GM12878 (cell line): ENCODE measurements around the gene ATAD3A. TPM values are rescaled to one million over a fixed set of nuclear protein-coding genes. Genes with fewer than 3 reads are reported as not detected.

Source experiments
- ATAC-seq: fragments of 200-7000 bp; cut with Tn5 transposase; 3 replicates; pipeline ENCODE4 v1.9.1; 2020; ENCODE audit warnings: mild to moderate bottlenecking, moderate library complexity
- BruUV-seq: library from RNA; stranded (reverse); fragments of 400-500 nt; replicated peaks from 2 replicates; lab custom pipeline; 2021; lab: Mats Ljungman, UMichigan
- CTCF ChIA-PET: fragments of 300-600 bp; sonication (Branson Sonifier 250); formaldehyde crosslinking; extraction: SDS; loops from one replicate; lab custom pipeline; 2021; ENCODE audit warnings: inconsistent platforms; lab: Yijun Ruan, JAX
- POLR2A ChIA-PET: fragments of 350-600 bp; formaldehyde crosslinking; extraction: SDS; loops from one replicate; lab custom pipeline; 2021; ENCODE audit warnings: inconsistent platforms; lab: Charles Lee
- RAD21 ChIA-PET: fragments of 300-600 bp; sonication (Branson Sonifier 250); formaldehyde crosslinking; loops from one replicate; lab custom pipeline; 2023; ENCODE audit warnings: antibody characterized with exemption; ENCODE audit not compliant: unreplicated experiment; lab: Charles Lee
- SMC1A ChIA-PET: fragments of 300-600 bp; sonication (Branson Sonifier 250); formaldehyde crosslinking; loops from one replicate; lab custom pipeline; 2023; ENCODE audit not compliant: unreplicated experiment, uncharacterized antibody; lab: Charles Lee
- DNase-seq: peaks from one replicate; pipeline ENCODE4 v3.0.0-alpha.2; 2011; ENCODE audit warnings: low read depth, low spot score
- FAIRE-seq: peaks from 3 replicates; lab custom pipeline; 2011; peaks lifted over from hg19 to GRCh38; lab: Jason Lieb, UNC
- H2AFZ ChIP-seq: 2 replicates; pipeline ENCODE4 v1.6.0; 2011; ENCODE audit warnings: low read depth, low read length, control low read depth; ENCODE audit not compliant: control insufficient read depth
- H3K27ac ChIP-seq: 2 replicates; pipeline ENCODE4 v1.5.1; 2011; ENCODE audit warnings: control low read depth; ENCODE audit not compliant: control insufficient read depth, insufficient read depth
- H3K27me3 ChIP-seq, 2 experiments: replicated peaks in 1 of 2; 2 replicates each; pipeline versions ENCODE4 v1.6.0 to v1.6.1; 2011; ENCODE audit warnings: low read length in 1 of 2; ENCODE audit not compliant: control insufficient read depth in 2 of 2, insufficient read depth in 2 of 2
- H3K36me3 ChIP-seq, 2 experiments: 2 replicates each; pipeline ENCODE4 v1.5.1; 2011; ENCODE audit warnings: low read length in 1 of 2; ENCODE audit not compliant: control insufficient read depth in 2 of 2, insufficient read depth in 2 of 2
- H3K4me1 ChIP-seq: 2 replicates; pipeline ENCODE4 v1.6.1; 2011; ENCODE audit warnings: mild to moderate bottlenecking, low read length, moderate library complexity, mixed read lengths; ENCODE audit not compliant: control insufficient read depth, insufficient read depth
- H3K4me2 ChIP-seq: 2 replicates; pipeline ENCODE4 v1.6.0; 2011; ENCODE audit warnings: control low read depth; ENCODE audit not compliant: control insufficient read depth, insufficient read depth
- H3K4me3 ChIP-seq: fragments of 200-600 bp; sonication (generic); 2 replicates; pipeline ENCODE4 v1.5.1; 2016
- H3K79me2 ChIP-seq: 2 replicates; pipeline ENCODE4 v1.6.0; 2011; ENCODE audit warnings: low read length; ENCODE audit not compliant: control insufficient read depth, insufficient read depth
- H3K9ac ChIP-seq: 2 replicates; pipeline ENCODE4 v1.8.0; 2011; ENCODE audit warnings: low read length, control low read depth, mixed read lengths; ENCODE audit not compliant: control insufficient read depth, insufficient read depth
- H3K9me3 ChIP-seq: replicated peaks from 3 replicates; pipeline ENCODE4 v1.5.1; 2011; ENCODE audit warnings: mild to moderate bottlenecking, low read length; ENCODE audit not compliant: control insufficient read depth, insufficient read depth
- H4K20me1 ChIP-seq: 2 replicates; pipeline ENCODE4 v1.6.0; 2011; ENCODE audit not compliant: control insufficient read depth, insufficient read depth
- ETV6 ChIP-seq, 2 experiments: fragments of 450-650 bp in 1 of 2; IDR thresholded peaks in 1 of 2; conservative IDR thresholded peaks in 1 of 2; 2 replicates each; pipeline ENCODE4 v1.6.1; 2014; ENCODE audit warnings: antibody characterized with exemption in 1 of 2, borderline replicate concordance in 1 of 2, low read depth in 1 of 2, mild to moderate bottlenecking in 1 of 2, moderate library complexity in 1 of 2
- IRF4 ChIP-seq: IDR thresholded peaks from 2 replicates; pipeline ENCODE4 v1.6.1; 2011; ENCODE audit warnings: low read depth, low read length
- LARP7 ChIP-seq: fragments of 450-650 bp; IDR thresholded peaks from 2 replicates; pipeline ENCODE4 v1.6.1; 2017; ENCODE audit warnings: mild to moderate bottlenecking
- SREBF2 ChIP-seq: IDR thresholded peaks from 2 replicates; pipeline ENCODE4 v1.6.1; 2012; ENCODE audit warnings: mild to moderate bottlenecking, low read length
- TBL1XR1 ChIP-seq: IDR thresholded peaks from 2 replicates; pipeline ENCODE4 v1.6.1; 2012; ENCODE audit warnings: low read depth, low read length, improper control_type of control experiment
- YY1 ChIP-seq: IDR thresholded peaks from 2 replicates; pipeline ENCODE4 v1.6.1; 2011; ENCODE audit warnings: low read depth, mild to moderate bottlenecking, low read length
- WGBS: methylation state at CpG from one replicate; pipeline ENCODE4 v1.1.6; 2016; ENCODE audit warnings: low lambda C conversion rate; ENCODE audit not compliant: insufficient replicate concordance, insufficient coverage; ENCODE audit errors: missing lambda C conversion rate; 5-methylcytosine and 5-hydroxymethylcytosine counted together
- in situ Hi-C: fragments of 300-500 bp; cut with MboI; formaldehyde crosslinking; loops from 9 replicates; pipeline ENCODE4 v1.14.3; 2018; ENCODE audit warnings: mixed read lengths
- intact Hi-C: fragments of 100-400 bp; cut with micrococcal nuclease; formaldehyde crosslinking; loops from one replicate; pipeline ENCODE4 v1.14.2; 2022; ENCODE audit not compliant: unreplicated experiment
- polyA plus RNA-seq, 11 experiments: library from polyadenylated mRNA; depleted of rRNA in 4 of 11; unstranded in 6 of 11; stranded (reverse) in 5 of 11; fragments of >200 nt; fragmentation: Nextera tagmentation in 4 of 11; fragmentation: Illumina TruSeq in 1 of 11; extraction: Ambion mirVana in 4 of 11; extraction: Trizol in 1 of 11; gene quantifications; 1 replicate in 1 of 11; 2 replicates in 10 of 11; pipeline versions ENCODE4 v1.2.1 to v1.2.3, GENCODE V29; 2011 to 2016; ENCODE audit warnings: inconsistent platforms in 2 of 11, missing spikeins in 2 of 11, low read depth in 1 of 11
- total RNA-seq, 4 experiments: library from RNA; depleted of rRNA in 3 of 4; stranded (reverse); fragments of >200 nt in 3 of 4; fragmentation: Illumina TruSeq in 1 of 4; extraction: Trizol in 1 of 4; gene quantifications; 2 replicates each; pipeline versions ENCODE4 v1.2.1 to v1.2.3, GENCODE V29; 2013 to 2021

ATAD3A gene
- total and polyA plus RNA-seq, 10 of the 15 experiments (the other 5 are each of a cell fraction or from before 2014, with no cell fraction given): 0.05 to 93.5 (median 38.9) TPM

- ATAC-seq: no peak
- Histone ChIP-seq H3K27me3 (no peaks in the 10 kb centered on the region), H3K4me1 (no peaks in the 10 kb centered on the region), H3K9me3 (no peaks in the 10 kb centered on the region; the same call in 1 of the 3 replicates), H3K9ac (no peak overlapping the region), H3K36me3 (peaks cover 11 to 17% of the 10 kb centered on the region in 2 experiments), H3K4me2 (no peak overlapping the region), H3K79me2 (no peaks in the 10 kb centered on the region), H2AFZ (no peak overlapping the region), H4K20me1 (no peaks in the 10 kb centered on the region), H3K4me3 (no peak overlapping the region), H3K27ac (no peak overlapping the region)
- ChIA-PET SMC1A (no interaction called here), RAD21 (no interaction called here), POLR2A (interaction anchor here (0.7 kb wide), 1 partner anchor 264 kb away, joined by 8 read pairs; no protein-coding TSS in a partner anchor), CTCF (no interaction called here)
- intact Hi-C loops (no loop called here), in situ Hi-C loops (no loop called here)
- no peak for DNase-seq
- 94% methylated on average over 34 of the region's 37 CpGs for WGBS
- TF ChIP-seq IRF4: no peak
- TF ChIP-seq SREBF2: no peak
- TF ChIP-seq YY1: no peak
- no peak for TF ChIP-seq LARP7
- BruUV-seq: no TSS peak
- FAIRE-seq: no peak
These were observed 16.6 kb downstream of the ATAD3A start for GRCh38 chr1:1528301-1529267.

DNA sequence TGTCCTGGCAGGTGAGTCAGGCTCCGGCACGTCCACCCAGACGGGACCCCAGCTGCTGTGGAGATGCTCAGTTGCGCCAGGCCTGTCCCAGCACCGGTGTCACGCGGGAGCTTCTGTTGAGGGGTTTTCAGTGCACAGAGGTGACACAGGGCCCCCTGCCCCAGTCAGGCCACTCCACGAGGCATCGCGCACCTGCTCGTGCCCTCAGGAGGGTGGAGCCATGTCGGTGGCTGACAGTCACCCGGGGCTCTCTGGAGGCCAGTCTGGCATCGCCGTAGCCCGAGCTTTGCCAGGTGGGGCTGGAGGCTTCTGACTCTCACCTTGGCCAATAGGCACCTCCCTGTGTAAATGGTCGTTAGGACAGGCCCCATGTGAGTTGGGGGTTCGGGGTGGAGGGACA, 17.4 kb downstream of the ATAD3A start:
- H3K27ac ChIP-seq: no peak overlapping the region
- H3K27me3 ChIP-seq: no peaks in the 10 kb centered on the region
- SMC1A ChIA-PET: no interaction called here
- in situ Hi-C loops (no loop called here), intact Hi-C loops (no loop called here)
- no peak overlapping the region for H3K4me3 ChIP-seq
- no peaks in the 10 kb centered on the region for H3K4me1 ChIP-seq
- FAIRE-seq (no peak), DNase-seq (no peak), ATAC-seq (no peak)
- TF ChIP-seq ETV6 (conservative IDR thresholded peaks at IDR 0.05 in 1 of 2, IDR thresholded peaks at IDR 0.05 in 1 of 2; ENCODE audit: borderline replicate concordance in 1 of 2, low read depth in 1 of 2): no peak
- no peak for TF ChIP-seq TBL1XR1
- peaks cover 11 to 17% of the 10 kb centered on the region in 2 experiments for H3K36me3 ChIP-seq
- no peak overlapping the region for H3K9ac ChIP-seq
- H2AFZ ChIP-seq: no peak overlapping the region
- CTCF ChIA-PET: no interaction called here
- no peaks in the 10 kb centered on the region for H4K20me1 ChIP-seq
- no peaks in the 10 kb centered on the region; the same call in 1 of the 3 replicates for H3K9me3 ChIP-seq
- no peak overlapping the region for H3K4me2 ChIP-seq
- BruUV-seq: no TSS peak
- 94% methylated on average over 15 of the region's 18 CpGs for WGBS
- POLR2A ChIA-PET: no interaction called here
- no peaks in the 10 kb centered on the region for H3K79me2 ChIP-seq
- RAD21 ChIA-PET: no interaction called here
